Nephron (organoid): ENCODE results near the gene PRR5L.

Experiments
- H3K27ac Mint-ChIP-seq, 3 experiments: 2 replicates each; pipeline ENCODE4 v1.8.0; 2020; ENCODE audit warnings: mixed read lengths in 3 of 3, mild to moderate bottlenecking in 2 of 3, moderate library complexity in 1 of 3
- H3K27me3 Mint-ChIP-seq: 2 replicates; pipeline ENCODE4 v1.8.0; 2021; ENCODE audit warnings: low read depth, mild to moderate bottlenecking, moderate library complexity, mixed read lengths
- H3K36me3 Mint-ChIP-seq: 2 replicates; pipeline ENCODE4 v1.8.0; 2020; ENCODE audit warnings: low read depth, mixed read lengths
- H3K4me1 Mint-ChIP-seq: 2 replicates; pipeline ENCODE4 v1.8.0; 2020; ENCODE audit warnings: mixed read lengths
- H3K4me3 Mint-ChIP-seq, 3 experiments: 2 replicates each; pipeline ENCODE4 v1.8.0; 2020; ENCODE audit warnings: mild to moderate bottlenecking in 3 of 3, mixed read lengths in 3 of 3, moderate library complexity in 2 of 3
- H3K9me3 Mint-ChIP-seq: 2 replicates; pipeline ENCODE4 v1.8.0; 2020; ENCODE audit warnings: mixed read lengths
- CTCF ChIP-seq, 3 experiments: fragments of 200-600 bp; sonication (generic); IDR thresholded peaks; one replicate each; pipeline ENCODE4 v1.5.0; 2021; ENCODE audit warnings: antibody characterized with exemption in 3 of 3; ENCODE audit not compliant: unreplicated experiment in 3 of 3

The PRR5L gene

DNA sequence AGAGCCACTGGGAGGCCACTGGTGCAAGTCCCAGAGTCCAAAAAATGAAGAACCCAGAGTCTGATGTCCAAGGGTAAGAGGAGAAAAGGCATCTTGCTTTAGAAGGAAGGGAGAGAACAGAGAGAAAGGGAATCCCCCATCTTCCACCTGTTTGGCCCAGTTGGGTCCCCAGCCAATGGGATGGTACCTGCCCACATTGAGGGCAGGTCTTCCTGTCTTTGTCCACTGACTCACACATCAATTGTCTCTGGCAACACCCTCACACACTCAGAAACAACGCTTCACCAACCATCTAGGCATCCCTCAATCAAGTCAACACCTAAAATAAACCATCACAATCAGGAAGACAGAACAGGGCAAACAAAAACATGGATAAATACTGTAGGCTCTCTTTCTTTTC is 13.2 kb upstream of the PRR5L start:
- H3K9me3 Mint-ChIP-seq: peaks cover 25% of the 10 kb centered on the region
- TF ChIP-seq CTCF (IDR thresholded peaks at IDR 0.05; ENCODE audit: unreplicated experiment in 3 of 3): no peak
- H3K27ac Mint-ChIP-seq: no peak overlapping the region
- peaks cover 22% of the 10 kb centered on the region for H3K36me3 Mint-ChIP-seq
- peaks cover 25% of the 10 kb centered on the region for H3K4me1 Mint-ChIP-seq
- H3K4me3 Mint-ChIP-seq: no peak overlapping the region
- no peaks in the 10 kb centered on the region for H3K27me3 Mint-ChIP-seq

DNA sequence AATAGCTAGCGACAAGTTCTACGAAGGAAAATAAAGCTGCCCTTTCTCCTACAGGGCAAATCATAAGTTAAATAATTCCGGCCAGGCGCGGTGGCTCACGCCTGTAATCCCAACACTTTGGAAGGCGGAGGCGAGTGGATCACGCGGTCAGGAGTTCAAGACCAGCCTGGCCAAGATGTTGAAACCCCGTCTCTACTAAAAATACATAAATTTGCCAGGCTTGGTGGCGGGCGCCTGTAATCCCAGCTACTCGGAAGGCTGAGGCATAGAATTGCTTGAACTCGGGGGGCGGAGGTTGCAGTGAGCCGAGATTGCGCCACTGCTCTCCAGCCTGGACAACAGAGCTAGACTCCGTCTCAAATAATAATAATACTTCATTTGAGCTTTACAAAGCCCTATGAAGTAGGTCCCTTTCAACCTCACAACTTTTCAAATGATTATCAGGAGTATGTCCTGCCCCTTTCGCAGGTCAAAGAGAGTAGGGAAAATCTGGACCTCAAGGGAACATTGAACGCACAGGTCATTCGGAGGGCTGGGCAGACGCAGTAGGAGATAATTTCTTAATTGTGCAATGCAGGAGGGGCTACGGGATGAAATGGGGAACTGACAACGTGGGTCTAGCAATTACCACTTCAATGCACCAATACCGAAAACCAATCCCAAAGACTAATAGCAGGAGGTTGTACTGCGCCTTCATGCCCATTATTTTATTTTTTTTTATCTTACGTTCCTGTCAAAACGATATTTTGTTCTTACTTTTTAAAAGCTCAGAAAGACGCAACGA is 7.5 kb upstream of the PRR5L start:
- H3K36me3 Mint-ChIP-seq: no peaks in the 10 kb centered on the region
- peaks cover 10% of the 10 kb centered on the region for H3K27me3 Mint-ChIP-seq
- peaks cover 22% of the 10 kb centered on the region for H3K4me1 Mint-ChIP-seq
- H3K4me3 Mint-ChIP-seq: peak overlapping the region; percentile 96
- peaks cover 2% of the 10 kb centered on the region for H3K9me3 Mint-ChIP-seq
- peak overlapping the region; percentile 43 to 91 (median 70) for H3K27ac Mint-ChIP-seq
- no peak for TF ChIP-seq CTCF (IDR thresholded peaks at IDR 0.05; ENCODE audit: unreplicated experiment in 3 of 3)

GRCh38 chr11:36289226-36289852 is 6.7 kb upstream of the PRR5L start, which contains the start of gene COMMD9:
Gene COMMD9, minus strand, starts transcription at chr11:36289424. Its CDS starts 12 bp downstream, at chr11:36289412.
- no peak for TF ChIP-seq CTCF (IDR thresholded peaks at IDR 0.05; ENCODE audit: unreplicated experiment in 3 of 3)
- peak within 1 kb of the TSS; percentile 43 to 91 (median 70) for H3K27ac Mint-ChIP-seq
- H3K4me1 Mint-ChIP-seq: peaks cover 22% of the 10 kb centered on the region
- H3K4me3 Mint-ChIP-seq: peak within 1 kb of the TSS; percentile 96
- H3K27me3 Mint-ChIP-seq: peaks cover 13% of the 10 kb centered on the region
- no peaks in the 10 kb centered on the region for H3K36me3 Mint-ChIP-seq
- H3K9me3 Mint-ChIP-seq: no peaks in the 10 kb centered on the region

- Mint-ChIP-seq H3K4me3 (no peak overlapping the region), H3K27me3 (peaks cover 13% of the 10 kb centered on the region), H3K27ac (no peak overlapping the region), H3K36me3 (no peaks in the 10 kb centered on the region), H3K9me3 (no peaks in the 10 kb centered on the region), H3K4me1 (peaks cover 22% of the 10 kb centered on the region)
- peak in 2 of 3 experiments; percentile 37 to 47 for TF ChIP-seq CTCF (IDR thresholded peaks at IDR 0.05; ENCODE audit: unreplicated experiment in 3 of 3)
These were observed 3.8 kb upstream of the PRR5L start for GRCh38 chr11:36292311-36292722.

- TF ChIP-seq CTCF (IDR thresholded peaks at IDR 0.05; ENCODE audit: unreplicated experiment in 3 of 3): no peak
- peaks cover 8% of the 10 kb centered on the region for H3K27me3 Mint-ChIP-seq
These were observed 926 bp downstream of the PRR5L start for GRCh38 chr11:36296884-36297543.

More at GRCh38 chr11:36296884-36297543, 926 bp downstream of the PRR5L start:
- H3K27ac Mint-ChIP-seq: no peak overlapping the region
- H3K4me3 Mint-ChIP-seq: no peak overlapping the region
- no peaks in the 10 kb centered on the region for H3K36me3 Mint-ChIP-seq
- no peaks in the 10 kb centered on the region for H3K9me3 Mint-ChIP-seq
- H3K4me1 Mint-ChIP-seq: peaks cover 20% of the 10 kb centered on the region
